ENCODE data around the gene PSTK.

PSTK gene

GRCh38 chr10:122953902-122954730, 26.1 kb upstream of the PSTK start, which contains the start of gene C10orf88:
Gene C10orf88, minus strand, starts transcription at chr10:122954227. Its CDS starts 49 bp downstream, at chr10:122954178.
- in situ Hi-C loops (cut with HindIII; ENCODE audit: low sequenced_read_pairs) = no loop called here
- no peak for TF ChIP-seq CTCF (IDR thresholded peaks at IDR 0.05; ENCODE audit: low read depth, low read length, missing control alignments)
- H3K4me3 ChIP-seq (ENCODE audit: low read depth, low read length) = peak within 1 kb of the TSS; percentile 95
- DNase-seq (ENCODE audit: low read depth) = peak; percentile 97

GRCh38 chr10:122954731-122955050, 25.5 kb upstream of the PSTK start:
- in situ Hi-C loops (cut with HindIII; ENCODE audit: low sequenced_read_pairs) = no loop called here
- TF ChIP-seq CTCF (IDR thresholded peaks at IDR 0.05; ENCODE audit: low read depth, low read length, missing control alignments) = no peak
- H3K4me3 ChIP-seq (ENCODE audit: low read depth, low read length) = peak overlapping the region; percentile 95
- DNase-seq (ENCODE audit: low read depth) = no peak

DNA sequence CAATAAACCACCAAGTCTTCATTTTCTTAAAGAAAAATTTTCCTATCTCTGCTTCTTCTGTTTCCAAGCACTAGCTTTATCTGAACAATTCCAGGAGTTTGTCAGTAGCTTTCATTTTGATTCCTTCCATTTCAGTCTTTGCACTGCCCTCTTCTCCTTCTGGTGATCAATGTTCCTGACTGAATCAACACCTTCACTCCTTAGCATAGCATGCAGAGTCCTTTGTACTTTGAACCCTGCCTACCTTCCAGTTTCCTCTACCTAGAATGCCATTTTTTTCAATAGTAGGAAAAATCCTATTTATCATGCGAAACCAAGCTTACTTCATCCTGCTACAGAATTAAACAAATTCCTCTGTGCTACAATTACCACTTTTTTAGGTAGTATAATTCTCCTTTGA, 24.3 kb upstream of the PSTK start:
- DNase-seq (ENCODE audit: low read depth) = no peak
- in situ Hi-C loops (cut with HindIII; ENCODE audit: low sequenced_read_pairs) = no loop called here
- no peak for TF ChIP-seq CTCF (IDR thresholded peaks at IDR 0.05; ENCODE audit: low read depth, low read length, missing control alignments)
- no peak overlapping the region for H3K4me3 ChIP-seq (ENCODE audit: low read depth, low read length)

DNA sequence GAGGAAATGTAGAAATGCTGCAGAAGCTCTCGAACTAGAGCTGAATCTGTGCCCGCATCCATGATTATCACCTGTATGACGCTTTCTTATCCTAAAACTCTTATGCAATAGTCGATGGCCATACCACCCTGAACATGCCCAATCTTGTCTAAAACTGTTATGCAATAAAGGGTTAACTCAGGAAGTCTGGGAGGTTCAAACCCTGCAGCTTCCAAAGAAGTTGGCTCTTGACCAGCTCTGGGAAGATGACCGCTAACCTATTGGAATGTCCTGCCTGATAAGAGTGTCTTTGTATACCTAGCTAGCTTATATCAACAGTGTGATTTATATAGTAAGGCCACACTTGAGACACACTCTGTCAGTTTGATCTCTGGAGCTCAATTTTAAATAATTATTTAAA, 22.7 kb upstream of the PSTK start:
- in situ Hi-C loops (cut with HindIII; ENCODE audit: low sequenced_read_pairs) = no loop called here
- no peak for DNase-seq (ENCODE audit: low read depth)
- no peak overlapping the region for H3K4me3 ChIP-seq (ENCODE audit: low read depth, low read length)
- no peak for TF ChIP-seq CTCF (IDR thresholded peaks at IDR 0.05; ENCODE audit: low read depth, low read length, missing control alignments)

DNA sequence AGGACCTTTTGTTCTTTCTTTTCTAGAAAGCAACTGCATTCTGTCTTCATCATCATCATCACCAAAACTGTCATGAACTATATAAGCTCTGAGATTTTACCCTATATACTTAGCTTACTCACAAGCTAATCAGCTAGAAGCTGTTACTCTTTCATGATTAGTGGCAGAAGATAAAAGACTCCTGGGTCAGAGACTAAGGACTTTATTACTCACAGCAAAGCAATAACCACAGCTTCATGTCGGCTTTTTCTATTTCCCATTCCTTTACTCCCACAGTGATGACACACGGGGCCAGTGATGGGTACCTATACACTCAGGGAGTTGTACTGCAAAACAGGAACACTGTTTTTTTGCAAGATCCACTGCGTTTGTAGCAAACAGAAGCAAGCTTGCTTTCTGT, 17.8 kb upstream of the PSTK start:
- in situ Hi-C loops (cut with HindIII; ENCODE audit: low sequenced_read_pairs) = no loop called here
- no peak for DNase-seq (ENCODE audit: low read depth)

GRCh38 chr10:122966879-122967278, 13.3 kb upstream of the PSTK start:
- H3K4me3 ChIP-seq (ENCODE audit: low read depth, low read length) = no peak overlapping the region
- in situ Hi-C loops (cut with HindIII; ENCODE audit: low sequenced_read_pairs) = no loop called here
- TF ChIP-seq CTCF (IDR thresholded peaks at IDR 0.05; ENCODE audit: low read depth, low read length, missing control alignments) = no peak
- no peak for DNase-seq (ENCODE audit: low read depth)

More for the DNA sequence above, 17.8 kb upstream of the PSTK start:
- TF ChIP-seq CTCF (IDR thresholded peaks at IDR 0.05; ENCODE audit: low read depth, low read length, missing control alignments) = no peak
- H3K4me3 ChIP-seq (ENCODE audit: low read depth, low read length) = no peak overlapping the region
